Neural crest cell (in vitro differentiated cells): ENCODE measurements around the gene DNAJB1. TPM values are rescaled to one million over a fixed set of nuclear protein-coding genes. Genes with fewer than 3 reads are reported as not detected.

ENCODE experiments used
- microRNA-seq: library from miRNA; unstranded; fragments of <30 nt; microRNA quantifications from one replicate; pipeline ENCODE4, GENCODE V29; 2020
- total RNA-seq: library from RNA; stranded (reverse); gene quantifications from 2 replicates; pipeline ENCODE4 v1.2.1, GENCODE V29; 2021

Gene DNAJB1
- total RNA-seq, 1 donor from 2014 or later: 89.4 TPM

Small RNA genes within 50 kb of the gene (microRNA-seq; reads per million reads assigned to microRNA genes)
- 1.8 reads per million for gene MIR639

Other genes with a start within 250 kb of the DNAJB1 start
- gene ADGRE5, start 137.0 kb downstream of the DNAJB1 start, total RNA-seq: 0.91 and 1.4 TPM in 2 replicates
- 131 and 132 TPM in 2 replicates for gene DDX39A, start 99.1 kb downstream of the DNAJB1 start, total RNA-seq
- 118 and 126 TPM in 2 replicates for gene PKN1, start 85.1 kb downstream of the DNAJB1 start, total RNA-seq
- 0.27 and 0.40 TPM in 2 replicates for gene PTGER1, start 43.0 kb downstream of the DNAJB1 start, total RNA-seq
- gene GIPC1, start 22.3 kb downstream of the DNAJB1 start, total RNA-seq: 72.5 and 73.0 TPM in 2 replicates
- gene TECR, start 11.2 kb upstream of the DNAJB1 start, total RNA-seq: 177 and 185 TPM in 2 replicates
- 123 and 128 TPM in 2 replicates for gene NDUFB7, start 53.7 kb upstream of the DNAJB1 start, total RNA-seq
- not detected in 2 replicates for gene CLEC17A, start 64.7 kb upstream of the DNAJB1 start, total RNA-seq
- gene ADGRE3, start 156.4 kb upstream of the DNAJB1 start, total RNA-seq: not detected in 2 replicates
- gene ZNF333, start 171.7 kb upstream of the DNAJB1 start, total RNA-seq: 21.0 and 27.8 TPM in 2 replicates